HG03565 (cell line): Measurements from ENCODE around the gene GCC2.
"Not testable (repeated sequence)": the region's sequence is repeated elsewhere in the genome, so short reads cannot be mapped to it uniquely, and the experiment has no call there.

Experiments
- ATAC-seq: cut with Tn5 transposase; IDR thresholded peaks from one replicate; pipeline ENCODE4 v1.9.1; 2021; ENCODE audit warnings: mild to moderate bottlenecking, moderate library complexity; ENCODE audit not compliant: unreplicated experiment

Gene GCC2, protein sequence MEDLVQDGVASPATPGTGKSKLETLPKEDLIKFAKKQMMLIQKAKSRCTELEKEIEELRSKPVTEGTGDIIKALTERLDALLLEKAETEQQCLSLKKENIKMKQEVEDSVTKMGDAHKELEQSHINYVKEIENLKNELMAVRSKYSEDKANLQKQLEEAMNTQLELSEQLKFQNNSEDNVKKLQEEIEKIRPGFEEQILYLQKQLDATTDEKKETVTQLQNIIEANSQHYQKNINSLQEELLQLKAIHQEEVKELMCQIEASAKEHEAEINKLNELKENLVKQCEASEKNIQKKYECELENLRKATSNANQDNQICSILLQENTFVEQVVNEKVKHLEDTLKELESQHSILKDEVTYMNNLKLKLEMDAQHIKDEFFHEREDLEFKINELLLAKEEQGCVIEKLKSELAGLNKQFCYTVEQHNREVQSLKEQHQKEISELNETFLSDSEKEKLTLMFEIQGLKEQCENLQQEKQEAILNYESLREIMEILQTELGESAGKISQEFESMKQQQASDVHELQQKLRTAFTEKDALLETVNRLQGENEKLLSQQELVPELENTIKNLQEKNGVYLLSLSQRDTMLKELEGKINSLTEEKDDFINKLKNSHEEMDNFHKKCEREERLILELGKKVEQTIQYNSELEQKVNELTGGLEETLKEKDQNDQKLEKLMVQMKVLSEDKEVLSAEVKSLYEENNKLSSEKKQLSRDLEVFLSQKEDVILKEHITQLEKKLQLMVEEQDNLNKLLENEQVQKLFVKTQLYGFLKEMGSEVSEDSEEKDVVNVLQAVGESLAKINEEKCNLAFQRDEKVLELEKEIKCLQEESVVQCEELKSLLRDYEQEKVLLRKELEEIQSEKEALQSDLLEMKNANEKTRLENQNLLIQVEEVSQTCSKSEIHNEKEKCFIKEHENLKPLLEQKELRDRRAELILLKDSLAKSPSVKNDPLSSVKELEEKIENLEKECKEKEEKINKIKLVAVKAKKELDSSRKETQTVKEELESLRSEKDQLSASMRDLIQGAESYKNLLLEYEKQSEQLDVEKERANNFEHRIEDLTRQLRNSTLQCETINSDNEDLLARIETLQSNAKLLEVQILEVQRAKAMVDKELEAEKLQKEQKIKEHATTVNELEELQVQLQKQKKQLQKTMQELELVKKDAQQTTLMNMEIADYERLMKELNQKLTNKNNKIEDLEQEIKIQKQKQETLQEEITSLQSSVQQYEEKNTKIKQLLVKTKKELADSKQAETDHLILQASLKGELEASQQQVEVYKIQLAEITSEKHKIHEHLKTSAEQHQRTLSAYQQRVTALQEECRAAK (N-terminal part only)

DNA sequence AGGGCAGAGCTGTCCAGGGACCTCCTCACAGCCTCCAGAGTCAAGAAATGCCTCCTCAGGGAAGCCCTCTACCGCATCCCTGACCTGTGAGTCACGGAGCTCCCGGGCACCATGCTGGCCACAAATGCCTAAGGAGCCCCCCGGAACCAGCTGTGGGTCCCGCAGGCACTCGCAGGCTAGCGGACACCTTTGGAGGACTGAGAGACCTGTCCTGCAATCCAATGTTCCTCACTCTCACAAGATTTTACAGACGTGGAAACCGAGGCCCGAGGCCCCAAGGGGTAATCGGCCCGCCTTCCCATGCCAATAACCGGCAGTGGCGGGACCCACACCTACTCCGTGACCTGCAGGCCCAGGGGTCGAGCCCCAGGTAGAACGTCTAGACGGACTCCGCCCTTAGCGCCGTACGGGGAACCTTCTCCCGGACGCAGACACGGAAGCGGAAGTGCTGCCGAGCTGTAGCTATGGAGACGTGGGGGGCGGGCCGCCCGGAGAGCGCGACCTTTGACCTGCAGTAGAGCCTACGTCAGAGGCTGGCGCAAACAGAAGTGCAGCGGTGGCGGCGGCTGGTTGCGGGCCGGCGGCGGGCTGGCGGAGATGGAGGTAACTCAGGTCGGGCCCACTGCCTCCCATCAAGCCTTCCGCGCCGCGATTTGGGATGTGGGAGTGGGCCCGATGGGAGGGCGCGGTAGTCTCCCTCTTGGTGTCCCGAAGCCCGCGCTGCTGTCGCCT is at the start of gene GCC2:
GCC2 (plus strand) TSS at position 529 of the 732 bp plus-strand sequence; CDS start at position 598, 69 bp downstream.
- ATAC-seq, result peak; percentile 96

DNA sequence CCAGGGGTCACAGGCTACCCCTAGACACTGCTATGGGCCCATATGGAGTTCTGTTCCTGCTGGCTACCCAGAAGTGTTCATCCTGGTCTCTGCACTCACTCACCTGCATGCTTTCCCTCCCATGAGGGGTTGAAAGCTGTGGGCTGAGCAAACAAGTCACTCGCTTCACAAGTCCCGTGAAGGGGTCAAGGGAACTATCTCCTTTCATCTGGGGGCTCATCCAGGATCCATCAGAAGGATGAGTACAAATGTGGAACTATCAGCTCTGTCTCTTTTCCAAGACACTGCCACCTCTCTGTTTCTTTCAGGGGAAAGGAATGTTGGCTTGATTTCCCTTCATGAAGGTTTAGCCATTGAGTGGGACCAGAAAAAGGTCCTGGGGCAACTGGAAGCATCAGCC is 49.5 kb upstream of the GCC2 start:
- ATAC-seq, result no peak

DNA sequence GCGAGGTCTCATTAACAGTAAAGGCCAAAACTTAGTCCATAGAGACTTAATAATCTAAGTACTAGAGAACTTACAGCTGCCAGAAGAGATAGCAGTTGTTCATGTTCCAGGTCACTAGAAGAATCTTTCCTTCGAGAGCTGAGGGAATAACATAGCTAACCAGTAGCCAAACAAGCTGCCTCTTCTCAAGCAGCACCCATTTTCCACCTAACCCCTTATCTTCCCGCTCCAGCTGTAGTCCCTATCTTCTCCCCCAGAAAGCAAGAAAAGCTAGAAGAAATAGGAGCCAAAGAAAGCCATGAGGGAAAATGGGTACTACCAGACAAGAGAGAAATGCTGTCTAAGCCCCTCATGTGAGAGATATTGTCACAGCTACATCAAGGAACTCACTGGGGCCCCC is 47.2 kb upstream of the GCC2 start:
- no peak for ATAC-seq

DNA sequence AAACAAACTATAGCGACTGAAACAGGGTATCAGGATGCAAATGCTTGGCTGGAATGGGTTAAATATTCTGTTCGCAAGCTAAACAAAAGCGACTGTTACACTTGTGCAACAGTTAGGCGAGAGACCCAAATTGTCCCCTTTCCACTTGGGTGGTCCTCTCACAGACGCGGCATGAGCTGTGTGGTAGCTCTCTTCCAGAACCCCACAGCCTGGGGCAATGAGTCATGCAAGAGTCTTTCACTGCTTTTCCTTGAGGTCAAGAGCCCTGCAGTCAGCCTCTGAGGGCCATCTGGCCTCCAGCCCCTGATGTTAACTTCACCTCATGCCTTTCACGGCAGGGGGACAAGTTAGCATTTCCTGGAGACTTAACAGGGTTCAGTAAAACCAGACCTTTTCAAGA is 45.5 kb upstream of the GCC2 start:
- ATAC-seq, result no peak

DNA sequence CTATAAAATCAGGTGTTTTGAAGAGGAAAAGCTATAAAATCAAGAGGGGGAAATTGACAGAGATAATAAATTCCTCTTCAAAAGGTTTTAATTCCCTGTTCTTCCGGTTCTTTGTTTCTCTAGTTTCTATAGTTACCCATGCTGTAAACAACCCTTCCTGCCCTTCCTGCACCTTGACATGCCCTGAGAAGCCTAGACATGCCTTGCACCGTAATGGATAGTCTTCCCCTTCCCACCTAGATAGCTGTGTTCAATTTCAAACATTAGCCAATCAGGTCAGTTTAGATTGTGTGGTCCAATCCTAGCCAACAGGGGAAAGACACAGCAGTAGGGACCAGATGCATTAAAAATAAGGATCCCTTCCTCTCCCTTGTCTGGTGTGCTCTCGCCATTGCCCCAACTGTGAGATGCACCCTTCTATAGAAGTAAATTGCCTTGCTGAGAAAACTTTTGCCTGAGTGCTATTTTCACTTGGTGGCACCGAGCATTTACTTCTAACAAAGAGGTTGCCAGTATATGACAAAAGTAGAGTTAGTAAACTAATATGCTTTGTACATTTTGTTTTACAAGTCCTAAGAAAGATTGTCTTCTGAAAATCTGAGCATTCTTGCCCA is 44.1 kb upstream of the GCC2 start:
- ATAC-seq, result no peak

DNA sequence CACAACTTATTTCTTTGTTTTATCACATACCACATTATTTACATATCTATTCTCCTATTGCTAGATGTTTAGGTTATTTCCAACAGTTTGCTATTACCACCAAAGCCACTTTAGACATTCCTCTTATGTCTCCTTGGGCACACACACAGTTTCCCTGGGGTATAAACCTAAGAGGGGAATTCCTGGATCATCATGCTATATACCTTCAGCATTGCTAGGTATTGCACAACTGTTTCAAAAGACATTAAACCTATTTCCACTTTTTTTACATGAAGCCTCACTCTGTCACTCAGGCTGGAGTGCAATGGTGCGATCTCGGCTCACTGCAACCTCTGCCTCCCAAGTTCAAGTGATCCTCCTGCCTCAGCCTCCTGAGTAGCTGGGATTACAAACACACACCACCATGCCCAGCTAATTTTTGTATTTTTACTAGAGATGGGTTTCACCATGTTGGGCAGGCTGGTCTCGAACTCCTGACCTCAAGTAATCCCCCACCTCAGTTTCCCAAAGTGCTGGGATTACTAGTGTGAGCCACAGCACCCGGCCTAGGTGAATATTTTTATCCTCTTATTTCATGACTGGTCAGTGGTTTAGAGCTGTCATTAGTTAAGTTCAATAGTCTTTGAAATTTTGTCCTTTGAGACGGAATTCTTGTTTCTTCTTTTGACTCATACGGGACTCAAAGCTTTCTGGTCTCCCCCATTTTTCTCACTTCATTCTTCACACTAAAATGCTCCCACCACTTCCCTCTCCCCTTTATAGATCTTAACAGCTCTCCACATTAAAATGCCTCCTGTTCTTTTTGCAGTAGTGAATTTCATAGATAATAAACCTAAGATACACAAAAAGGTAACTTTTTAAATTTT is 40.9 kb upstream of the GCC2 start:
- ATAC-seq, result peak; percentile 53

DNA sequence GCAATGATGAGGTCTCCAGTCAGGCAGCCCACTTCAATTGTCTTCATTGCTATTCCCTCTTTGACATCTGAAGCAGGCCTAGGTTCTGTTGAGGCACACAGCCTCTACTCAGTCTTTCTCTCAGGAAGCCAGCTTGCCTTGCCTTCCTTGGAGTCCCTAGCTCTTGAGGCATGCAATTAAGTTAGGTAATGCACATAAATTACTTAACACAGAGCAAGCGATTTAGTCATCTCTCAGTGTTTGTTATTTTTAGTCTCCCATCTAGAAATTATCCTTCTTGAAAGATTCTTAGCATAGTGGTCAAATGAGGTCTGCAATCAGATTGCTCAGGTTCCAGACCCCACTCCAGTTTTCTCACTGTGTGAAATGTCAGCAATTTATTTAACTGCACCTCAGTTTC is 39.2 kb upstream of the GCC2 start:
- no peak for ATAC-seq

DNA sequence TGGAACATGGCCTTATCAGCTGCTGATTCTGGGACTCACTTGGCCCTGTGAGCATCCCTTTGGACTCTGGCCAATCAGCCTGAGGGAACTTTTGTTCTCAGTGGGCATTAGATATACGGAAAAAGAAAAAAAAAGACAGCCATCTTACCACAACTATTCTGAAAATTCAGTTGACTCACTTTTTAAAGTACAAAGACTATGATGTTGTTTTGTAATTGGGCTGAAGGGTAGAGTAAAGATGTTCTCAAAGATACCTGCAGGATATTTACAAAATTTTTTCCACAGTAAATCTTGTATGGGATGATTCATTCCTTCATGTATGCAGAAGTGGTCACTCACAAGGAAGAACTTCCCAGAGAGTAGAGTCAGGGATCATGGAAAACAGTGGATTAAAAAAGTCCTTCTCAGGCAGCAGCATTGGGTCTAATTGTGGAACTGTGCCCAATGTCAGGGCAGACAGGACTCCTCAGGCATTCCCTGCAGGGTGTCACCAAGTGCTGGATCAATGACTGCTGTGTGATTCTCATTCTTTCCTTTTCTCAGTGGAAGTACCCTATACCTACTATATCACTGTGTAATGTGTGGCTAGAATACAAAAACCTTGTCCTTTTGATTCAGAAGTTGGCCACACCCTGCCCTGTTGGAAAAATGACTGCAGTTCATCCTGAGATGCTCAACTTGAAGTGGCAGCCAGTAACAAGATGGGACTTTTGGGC is 35.9 kb upstream of the GCC2 start:
- no peak for ATAC-seq

DNA sequence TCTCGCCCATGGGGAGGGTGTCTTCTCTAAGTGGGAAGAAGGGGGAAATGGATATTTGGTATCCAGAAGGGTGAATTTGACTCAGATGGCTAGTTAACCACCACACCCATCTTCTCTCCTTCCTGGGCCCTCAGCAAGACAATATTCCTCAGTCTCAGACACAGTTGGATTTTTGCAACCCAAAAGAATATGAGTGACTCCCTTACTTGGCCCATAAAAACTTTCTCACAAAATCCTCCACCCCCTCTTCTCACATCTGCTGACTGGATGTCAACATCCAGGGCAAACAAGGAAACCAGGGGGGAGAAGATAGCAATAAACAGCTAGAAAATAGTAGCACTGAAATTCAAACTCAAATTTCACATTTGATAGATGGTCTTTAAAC is 35.3 kb upstream of the GCC2 start:
- ATAC-seq, result no peak

DNA sequence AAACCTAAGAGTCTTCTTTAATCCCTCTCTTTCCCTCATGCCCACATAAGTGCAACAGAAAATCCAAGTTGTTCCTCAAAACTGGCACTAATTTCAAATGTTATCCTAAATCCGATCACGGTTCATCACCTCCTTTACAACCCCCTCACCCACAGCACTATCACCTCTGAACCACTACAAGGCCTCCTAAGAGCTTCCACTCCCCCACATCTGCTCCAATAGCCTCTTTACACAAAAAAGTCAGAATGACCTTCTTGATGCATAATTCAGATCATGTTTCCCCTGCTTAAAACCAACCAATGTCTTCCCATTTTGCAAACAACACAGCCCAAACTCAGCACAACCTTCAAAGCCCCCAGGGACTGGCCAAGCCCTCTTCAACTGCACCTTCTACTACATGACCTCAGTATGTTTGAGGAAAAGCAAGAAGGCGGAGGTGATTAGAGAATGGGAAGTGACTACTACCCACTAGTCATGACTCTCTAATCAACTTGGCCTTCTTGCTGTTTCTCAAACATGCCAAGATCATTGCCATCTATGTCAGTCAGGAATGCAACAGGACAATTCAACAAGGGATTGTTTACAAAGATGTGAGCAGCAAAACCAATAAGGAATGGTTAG is 34.6 kb upstream of the GCC2 start:
- ATAC-seq, result no peak

DNA sequence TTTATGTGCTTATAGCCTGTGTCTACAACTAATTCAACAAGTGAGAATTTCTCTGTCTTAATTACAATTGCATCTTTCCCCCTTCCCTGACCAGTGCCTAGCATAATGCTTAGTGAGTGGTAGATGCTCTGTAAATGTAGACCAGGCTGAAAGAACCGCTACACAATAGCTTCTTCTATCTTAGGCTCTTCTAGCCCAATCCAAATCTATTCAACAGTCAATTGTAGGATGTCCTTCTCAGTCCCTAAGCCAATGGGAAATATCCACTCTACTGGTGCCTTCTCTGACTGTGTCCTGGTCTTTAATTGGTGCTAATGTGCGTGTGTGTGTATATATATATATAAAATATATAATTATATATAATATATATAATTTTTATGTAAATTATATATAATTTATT is 34.1 kb upstream of the GCC2 start:
- no peak for ATAC-seq

DNA sequence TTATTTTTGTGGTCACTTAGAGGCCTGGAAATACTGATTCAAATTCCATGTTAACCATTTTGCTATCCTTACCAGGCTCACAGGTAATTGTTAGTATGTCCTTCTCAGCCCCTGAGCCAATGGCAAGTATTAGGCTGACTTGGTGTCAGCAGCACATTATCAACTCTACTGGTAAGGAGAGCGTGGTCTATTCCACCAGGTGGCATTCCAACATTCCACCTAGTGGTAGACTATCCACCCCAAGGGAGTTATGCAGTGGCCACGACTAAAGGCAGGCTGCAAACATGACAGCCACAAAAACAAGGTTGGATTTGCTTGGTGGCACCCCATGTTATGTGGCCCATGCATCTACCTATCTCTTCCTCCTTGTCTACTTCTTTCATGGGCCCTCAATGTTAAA is 31.8 kb upstream of the GCC2 start:
- ATAC-seq, result no peak

DNA sequence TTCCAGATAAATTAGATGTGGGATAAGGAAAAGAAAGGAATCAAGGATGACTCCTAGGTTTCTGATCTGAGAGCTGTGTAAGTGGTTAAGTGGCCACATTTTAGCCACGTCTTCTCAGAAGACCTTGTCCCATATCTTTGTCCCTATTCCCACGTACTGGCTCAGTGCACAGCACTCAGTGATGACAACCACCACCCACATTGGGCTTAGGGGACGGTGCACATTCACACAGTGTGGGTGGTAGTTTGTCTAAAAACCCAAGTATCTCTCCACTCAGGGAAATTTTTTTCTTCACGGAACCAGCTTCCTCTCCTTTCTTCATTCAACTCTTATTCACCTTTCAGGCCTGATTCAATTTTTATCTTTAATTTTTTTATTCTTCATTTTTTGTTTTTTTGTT is 30.6 kb upstream of the GCC2 start:
- no peak for ATAC-seq

DNA sequence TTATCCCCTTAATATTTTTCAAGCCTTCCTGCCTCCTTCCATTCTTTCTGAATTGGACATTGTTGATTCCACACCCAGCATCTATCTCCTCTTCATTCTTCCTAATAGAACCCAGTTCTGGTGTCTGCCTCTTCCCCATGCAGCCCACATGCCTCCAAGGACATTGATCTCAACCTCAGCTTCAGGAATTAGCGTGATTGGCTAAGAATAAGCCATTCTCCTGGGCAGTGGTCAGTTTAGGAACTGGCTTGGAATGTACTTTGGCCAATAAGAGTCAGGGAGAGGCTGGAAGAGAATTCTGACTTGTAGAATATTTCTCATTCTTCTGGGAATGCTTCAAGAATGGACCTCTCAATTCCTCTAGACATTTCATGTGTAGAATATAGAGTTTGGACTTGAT is 25.9 kb upstream of the GCC2 start:
- ATAC-seq, result no peak

DNA sequence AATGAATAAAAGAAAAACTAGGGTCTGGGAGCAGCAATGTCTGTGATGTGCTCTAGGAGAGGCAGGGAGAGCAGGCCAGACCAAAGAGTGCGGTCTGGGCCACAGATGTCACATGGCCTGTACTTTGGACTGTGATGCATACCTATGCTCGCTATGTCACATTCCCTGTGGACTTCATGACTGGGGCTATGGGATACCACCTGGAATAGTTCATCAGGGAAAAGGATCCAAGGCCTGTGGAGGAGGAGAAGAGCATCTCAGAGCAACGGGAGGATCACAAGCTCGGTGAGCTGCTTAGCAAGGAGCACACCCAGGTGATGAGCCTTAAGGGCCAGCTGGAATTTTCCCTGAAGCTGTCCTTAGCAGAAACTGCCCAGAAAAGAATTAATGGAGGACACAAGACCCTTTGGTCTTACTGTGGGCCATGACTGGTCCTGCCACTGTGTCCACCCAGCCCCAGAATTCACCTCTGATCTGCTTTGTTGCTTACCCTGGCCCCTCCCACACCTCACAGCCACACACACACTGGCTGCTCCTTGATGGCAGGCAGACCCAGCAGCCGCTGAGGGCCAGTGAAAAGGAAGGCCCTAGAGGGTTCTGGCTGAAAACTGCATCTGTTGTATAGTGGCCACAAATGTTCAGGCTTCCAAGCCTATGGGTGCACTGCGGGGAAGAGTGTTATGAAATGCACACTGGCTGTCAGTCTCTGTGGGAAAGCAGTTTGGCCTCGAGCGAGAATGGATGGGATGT is 25.3 kb upstream of the GCC2 start:
- ATAC-seq, result no peak

DNA sequence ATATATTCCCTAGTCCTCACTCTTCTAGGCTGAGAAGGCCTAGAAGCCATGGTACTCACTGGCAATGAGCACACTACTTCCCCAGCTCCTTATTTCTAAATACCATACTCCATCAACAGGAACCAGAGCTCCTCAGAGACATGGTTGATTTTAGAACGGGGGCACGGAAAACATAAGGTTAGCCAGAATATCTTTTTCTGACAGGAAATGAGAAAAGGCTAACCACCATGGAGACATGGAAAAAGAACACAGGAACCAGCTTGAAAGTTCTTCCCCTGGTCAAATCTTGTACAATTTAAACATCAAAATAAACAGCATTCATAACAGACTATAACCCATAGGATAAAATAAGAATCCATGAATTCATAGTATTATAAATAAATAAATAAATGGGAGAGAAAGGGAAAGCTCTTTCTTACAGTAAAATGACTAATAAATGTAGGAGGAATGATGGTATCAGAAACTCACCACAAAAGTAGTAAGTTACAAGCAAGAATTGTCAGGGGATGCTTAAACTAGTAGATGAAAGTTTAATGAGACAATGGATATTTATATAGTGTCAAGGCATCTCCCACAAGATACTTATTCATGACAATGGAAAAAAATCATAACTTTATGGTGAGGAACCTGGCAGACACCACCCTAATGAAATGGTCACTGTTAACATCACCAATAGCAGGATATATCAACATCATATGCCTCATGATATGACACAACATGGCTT is 20.6 kb upstream of the GCC2 start:
- no peak for ATAC-seq

DNA sequence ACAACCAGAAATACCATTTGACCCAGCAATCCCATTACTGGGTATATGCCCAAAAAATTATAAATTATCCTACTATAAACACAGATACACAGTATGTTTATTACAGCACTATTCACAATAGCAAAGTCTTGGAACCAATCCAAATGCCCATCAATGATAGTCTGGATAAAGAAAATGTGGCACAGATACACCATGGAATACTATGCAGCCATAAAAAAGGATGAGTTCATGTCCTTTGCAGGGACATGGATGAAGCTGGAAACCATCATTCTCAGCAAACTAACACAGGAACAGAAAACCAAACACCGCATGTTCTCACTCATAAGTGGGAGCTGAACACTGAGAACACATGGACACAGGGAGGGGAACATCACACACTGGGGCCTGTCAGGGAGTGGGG is 13.4 kb upstream of the GCC2 start:
- not testable (repeated sequence) for ATAC-seq
